ENCODE measurements around the gene CASP8AP2. TPM values are rescaled to one million over a fixed set of nuclear protein-coding genes. Genes with fewer than 3 reads are reported as not detected.

The CASP8AP2 gene
- total and polyA plus RNA-seq, 2 donors from 2014 or later, result 2.4 to 17.5 TPM

GRCh38 chr6:89817481-89817880 lies 12.2 kb upstream of the CASP8AP2 start:
- FAIRE-seq, result no peak
- Histone ChIP-seq H3K36me3 (ENCODE audit: control insufficient read depth in 2 of 3, insufficient read depth in 3 of 3, low read length in 3 of 3) (no peaks in the 10 kb centered on the region), H3K9me3 (ENCODE audit: control insufficient read depth in 2 of 3, insufficient read depth in 1 of 3, low read length in 3 of 3) (no peaks in the 10 kb centered on the region), H3K27me3 (ENCODE audit: control insufficient read depth, insufficient read depth, low read length) (no peaks in the 10 kb centered on the region), H3K27ac (ENCODE audit: low read depth in 2 of 2, low read length in 2 of 2) (no peak overlapping the region), H3K9ac (ENCODE audit: low read length in 3 of 3) (no peak overlapping the region), H3K4me1 (ENCODE audit: control insufficient read depth in 2 of 3, insufficient read depth in 2 of 3, low read depth in 1 of 3, low read length in 3 of 3) (peaks cover 0 to 8% (median 6%) of the 10 kb centered on the region in 3 donors), H3K4me3 (ENCODE audit: low read length in 3 of 3) (no peak overlapping the region)
- intact Hi-C loops (cut with DNase I), result no loop called here
- DNase-seq, result peak in 1 of 5 donors; percentile 10
- no peak for TF ChIP-seq CTCF (IDR thresholded peaks at IDR 0.05; ENCODE audit: borderline replicate concordance, extremely low read depth, insufficient read depth)

- H3K4me3 ChIP-seq (ENCODE audit: low read length in 3 of 3), result peak overlapping the region; percentile 82 to 100 (median 97)
- H3K27me3 ChIP-seq (ENCODE audit: control insufficient read depth, insufficient read depth, low read length), result no peaks in the 10 kb centered on the region
- intact Hi-C loops (cut with DNase I), result no loop called here
- H3K4me1 ChIP-seq (ENCODE audit: control insufficient read depth in 2 of 3, insufficient read depth in 2 of 3, low read depth in 1 of 3, low read length in 3 of 3), result peaks cover 0 to 8% (median 6%) of the 10 kb centered on the region in 3 donors
- TF ChIP-seq CTCF (IDR thresholded peaks at IDR 0.05; ENCODE audit: borderline replicate concordance, extremely low read depth, insufficient read depth), result no peak
- no peaks in the 10 kb centered on the region for H3K36me3 ChIP-seq (ENCODE audit: control insufficient read depth in 2 of 3, insufficient read depth in 3 of 3, low read length in 3 of 3)
- H3K9ac ChIP-seq (ENCODE audit: low read length in 3 of 3), result peak overlapping the region; percentile 71 to 97 (median 81)
- no peak for FAIRE-seq
- peak in 2 of 5 donors; percentile 43 to 64 for DNase-seq
- H3K27ac ChIP-seq (ENCODE audit: low read depth in 2 of 2, low read length in 2 of 2), result peak overlapping the region; percentile 86 to 93
- no peaks in the 10 kb centered on the region for H3K9me3 ChIP-seq (ENCODE audit: control insufficient read depth in 2 of 3, insufficient read depth in 1 of 3, low read length in 3 of 3)
Measured at GRCh38 chr6:89818977-89819335, 10.7 kb upstream of the CASP8AP2 start.

GRCh38 chr6:89819336-89820130 lies 10.1 kb upstream of the CASP8AP2 start, which contains the start of gene MDN1:
MDN1 (minus strand) TSS chr6:89819794; CDS start chr6:89819607, 187 bp downstream.
- Histone ChIP-seq H3K9ac (ENCODE audit: low read length in 3 of 3) (peak within 1 kb of the TSS; percentile 71 to 97 (median 81)), H3K27ac (ENCODE audit: low read depth in 2 of 2, low read length in 2 of 2) (peak within 1 kb of the TSS; percentile 86 to 93), H3K4me3 (ENCODE audit: low read length in 3 of 3) (peak within 1 kb of the TSS; percentile 82 to 100 (median 97)), H3K4me1 (ENCODE audit: control insufficient read depth in 2 of 3, insufficient read depth in 2 of 3, low read depth in 1 of 3, low read length in 3 of 3) (peaks cover 0 to 8% (median 6%) of the 10 kb centered on the region in 3 donors), H3K9me3 (ENCODE audit: control insufficient read depth in 2 of 3, insufficient read depth in 1 of 3, low read length in 3 of 3) (no peaks in the 10 kb centered on the region), H3K36me3 (ENCODE audit: control insufficient read depth in 2 of 3, insufficient read depth in 3 of 3, low read length in 3 of 3) (no peaks in the 10 kb centered on the region), H3K27me3 (ENCODE audit: control insufficient read depth, insufficient read depth, low read length) (no peaks in the 10 kb centered on the region)
- DNase-seq (peak; percentile 94 to 99 (median 96)), FAIRE-seq (peak; percentile 45)
- TF ChIP-seq CTCF (IDR thresholded peaks at IDR 0.05; ENCODE audit: borderline replicate concordance, extremely low read depth, insufficient read depth), result no peak
- intact Hi-C loops (cut with DNase I), result no loop called here

Data from kidney (tissue), 14 donors.